HepG2 (cell line): ENCODE measurements around the gene TNFRSF6B. TPM values are rescaled to one million over a fixed set of nuclear protein-coding genes. Genes with fewer than 3 reads are reported as not detected.

Source experiments
- ATAC-seq: fragments of 200-7000 bp; cut with Tn5 transposase; 3 replicates; pipeline ENCODE4 v1.9.1; 2020; ENCODE audit warnings: mild to moderate bottlenecking, moderate library complexity
- BruUV-seq: library from RNA; stranded (reverse); fragments of 400-500 nt; replicated peaks from 2 replicates; lab custom pipeline; 2021; lab: Mats Ljungman, UMichigan
- CTCF ChIA-PET: fragments of 300-600 bp; formaldehyde crosslinking; extraction: SDS; loops from one replicate; lab custom pipeline; 2021; ENCODE audit warnings: low total read pairs, inconsistent platforms, low intra/inter-chr PET ratio; lab: Yijun Ruan, JAX
- POLR2A ChIA-PET: fragments of 350-600 bp; sonication (Branson Sonifier 250); formaldehyde crosslinking; loops from one replicate; lab custom pipeline; 2020; ENCODE audit warnings: antibody characterized with exemption, inconsistent platforms; lab: Yijun Ruan, JAX
- DNase-seq: peaks from one replicate; pipeline ENCODE4 v3.0.0-alpha.2; 2015; ENCODE audit warnings: low spot score
- FAIRE-seq: peaks from 3 replicates; lab custom pipeline; 2011; peaks lifted over from hg19 to GRCh38; lab: Jason Lieb, UNC
- H2AFZ ChIP-seq: one replicate; pipeline ENCODE4 v1.6.1; 2011; ENCODE audit warnings: low read length, inconsistent platforms
- H3K27ac ChIP-seq: fragments of 300-600 bp; 3 replicates; pipeline ENCODE4 v1.8.0; 2011; ENCODE audit warnings: mixed run types, mild to moderate bottlenecking, mixed read lengths, low read length, inconsistent platforms; ENCODE audit not compliant: insufficient read depth; ENCODE audit errors: extremely low read length
- H3K27me3 ChIP-seq, 2 experiments: fragments of 200-600 bp in 1 of 2; 2 replicates in 1 of 2; 3 replicates in 1 of 2; pipeline versions ENCODE4 v1.6.0 to v1.8.0; 2011; ENCODE audit warnings: low read length in 2 of 2, mild to moderate bottlenecking in 2 of 2, moderate library complexity in 2 of 2, inconsistent platforms in 1 of 2; ENCODE audit not compliant: insufficient read depth in 2 of 2, control insufficient read depth in 1 of 2
- H3K36me3 ChIP-seq, 2 experiments: fragments of 200-600 bp in 1 of 2; replicated peaks in 1 of 2; 2 replicates in 1 of 2; 3 replicates in 1 of 2; pipeline versions ENCODE4 v1.5.1 to v1.8.0; 2011; ENCODE audit warnings: low read length in 2 of 2, inconsistent platforms in 1 of 2; ENCODE audit not compliant: insufficient read depth in 2 of 2, control insufficient read depth in 1 of 2
- H3K4me1 ChIP-seq: 2 replicates; pipeline ENCODE4 v1.5.1; 2012; ENCODE audit warnings: low read length, inconsistent platforms; ENCODE audit not compliant: insufficient read depth
- H3K4me2 ChIP-seq: 2 replicates; pipeline ENCODE4 v1.6.0; 2011; ENCODE audit warnings: low read depth, low read length, inconsistent platforms
- H3K4me3 ChIP-seq, 3 experiments: fragments of 200-600 bp in 1 of 3; sonication (generic), shearing (Covaris generic) in 1 of 3; replicated peaks in 1 of 3; 2 replicates each; pipeline ENCODE4 v1.5.1; 2011 to 2016; ENCODE audit warnings: low read length in 3 of 3, inconsistent platforms in 2 of 3, low read depth in 2 of 3, mild to moderate bottlenecking in 2 of 3, control low read depth in 1 of 3, mixed read lengths in 1 of 3; ENCODE audit not compliant: insufficient read depth in 1 of 3
- H3K79me2 ChIP-seq: one replicate; pipeline ENCODE4 v1.6.1; 2011; ENCODE audit warnings: low read length, inconsistent platforms; ENCODE audit not compliant: insufficient read depth
- H3K9ac ChIP-seq: 2 replicates; pipeline ENCODE4 v1.6.0; 2011; ENCODE audit warnings: mild to moderate bottlenecking, low read depth, low read length, inconsistent platforms; ENCODE audit not compliant: insufficient read depth
- H3K9me3 ChIP-seq: 2 replicates; pipeline ENCODE4 v1.5.1; 2012; ENCODE audit warnings: mild to moderate bottlenecking, low read length
- H4K20me1 ChIP-seq: 2 replicates; pipeline ENCODE4 v1.6.0; 2011; ENCODE audit warnings: inconsistent platforms, mild to moderate bottlenecking, low read length, moderate library complexity; ENCODE audit not compliant: insufficient read depth
- HIVEP1 ChIP-seq: sonication (generic); formaldehyde crosslinking; IDR thresholded peaks from 2 replicates; pipeline ENCODE4 v1.4.0; 2020; ENCODE audit warnings: mild to moderate bottlenecking, missing genetic modification reagents
- HMGA1 ChIP-seq: sonication (generic); formaldehyde crosslinking; conservative IDR thresholded peaks from 2 replicates; pipeline ENCODE4 v1.4.0; 2020; ENCODE audit warnings: missing genetic modification reagents
- RORA ChIP-seq: sonication (generic); formaldehyde crosslinking; IDR thresholded peaks from 2 replicates; pipeline ENCODE4 v1.5.0; 2020; ENCODE audit warnings: mild to moderate bottlenecking, missing genetic modification reagents, moderate library complexity
- ZBTB20 ChIP-seq: sonication (generic); formaldehyde crosslinking; IDR thresholded peaks from 2 replicates; pipeline ENCODE4 v1.8.1; 2023; ENCODE audit warnings: missing genetic modification reagents, low read depth, mild to moderate bottlenecking, borderline replicate concordance
- WGBS: methylation state at CpG from one replicate; pipeline ENCODE4 v1.1.6; 2017; ENCODE audit warnings: low lambda C conversion rate; 5-methylcytosine and 5-hydroxymethylcytosine counted together
- in situ Hi-C: cut with HindIII; loops from 2 replicates; pipeline ENCODE4 v1.10.0; 2017; ENCODE audit warnings: low pct_unique_long_range_greater_than_20kb; ENCODE audit not compliant: extremely low pct_ligation_motif_present
- intact Hi-C: fragments of 100-400 bp; cut with micrococcal nuclease; formaldehyde crosslinking; loops from one replicate; pipeline ENCODE4 v1.10.0; 2022; ENCODE audit not compliant: unreplicated experiment
- polyA plus RNA-seq, 8 experiments: library from polyadenylated mRNA; depleted of rRNA in 3 of 8; stranded (reverse) in 7 of 8; unstranded in 1 of 8; fragments of >200 nt; fragmentation: Illumina TruSeq in 4 of 8; extraction: Trizol in 4 of 8; gene quantifications; 2 replicates each; pipeline versions ENCODE4 v1.2.1 to v1.2.3, GENCODE V29; 2011 to 2016; ENCODE audit warnings: low read depth in 4 of 8, missing spikeins in 1 of 8, mixed read lengths in 1 of 8; ENCODE audit not compliant: insufficient read depth in 1 of 8
- total RNA-seq, 5 experiments: library from RNA; depleted of rRNA; stranded (reverse); fragments of >200 nt; fragmentation: Illumina TruSeq; extraction: Trizol; gene quantifications; 2 replicates each; pipeline ENCODE4 v1.2.3, GENCODE V29; 2016; ENCODE audit warnings: low read depth in 1 of 5
- TF ChIP-seq, protein P1 (sequence below): sonication (generic); formaldehyde crosslinking; IDR thresholded peaks from 2 replicates; pipeline ENCODE4; 2020; ENCODE audit warnings: missing genetic modification reagents, mild to moderate bottlenecking, borderline replicate concordance
- TF ChIP-seq, protein P2 (sequence below): sonication (generic); formaldehyde crosslinking; conservative IDR thresholded peaks from 2 replicates; pipeline ENCODE4 v1.8.1; 2023; ENCODE audit warnings: missing genetic modification reagents

TNFRSF6B gene
- total and polyA plus RNA-seq, 2 of the 13 experiments (the other 11 are each of a cell fraction or from before 2014, with no cell fraction given), result 0.24 TPM; not detected in 1

DNA sequence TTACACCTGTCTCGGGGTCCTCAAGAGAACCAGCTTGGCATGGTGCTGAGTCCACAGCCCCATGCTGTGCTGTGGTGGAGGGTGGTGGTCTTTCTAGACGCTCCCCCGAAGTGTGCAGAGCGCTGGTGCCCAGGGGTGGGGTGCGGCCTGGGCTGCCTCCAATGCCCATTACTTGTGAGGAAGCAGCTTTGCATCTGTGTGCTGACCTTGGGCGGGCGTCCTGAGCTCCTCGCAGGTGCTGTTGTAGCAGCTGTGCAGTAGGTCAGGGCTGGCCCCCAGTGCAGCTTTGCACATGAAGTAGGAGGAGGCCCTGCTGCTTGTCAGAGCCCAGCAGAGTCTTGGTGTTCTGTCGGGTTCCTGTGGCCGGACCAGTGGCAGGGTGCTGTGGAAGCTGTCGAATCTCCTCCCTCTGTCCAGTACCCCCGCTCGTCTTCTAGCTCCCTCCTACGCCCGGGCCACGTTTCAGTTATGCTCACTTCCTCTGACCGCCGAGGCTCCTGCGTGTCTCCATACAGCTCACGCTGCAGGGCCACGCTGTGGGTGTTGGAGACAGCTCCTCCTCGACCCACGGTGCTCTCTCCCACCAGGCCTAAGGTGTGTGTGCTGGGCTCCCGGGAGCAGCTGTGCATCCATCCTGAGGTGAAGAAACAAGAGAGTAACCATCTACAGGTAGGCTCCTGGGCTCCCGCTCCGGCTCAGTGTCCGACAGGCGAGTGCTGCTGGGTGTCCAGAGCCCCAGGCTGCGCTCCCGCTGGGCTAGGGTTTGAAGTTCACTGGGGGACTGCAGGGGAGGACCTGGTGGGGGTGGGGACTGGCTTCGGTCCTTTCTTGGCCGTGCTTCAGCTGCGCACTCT is 34.3 kb upstream of the TNFRSF6B start (continued):
- TF ChIP-seq, protein P1, sequence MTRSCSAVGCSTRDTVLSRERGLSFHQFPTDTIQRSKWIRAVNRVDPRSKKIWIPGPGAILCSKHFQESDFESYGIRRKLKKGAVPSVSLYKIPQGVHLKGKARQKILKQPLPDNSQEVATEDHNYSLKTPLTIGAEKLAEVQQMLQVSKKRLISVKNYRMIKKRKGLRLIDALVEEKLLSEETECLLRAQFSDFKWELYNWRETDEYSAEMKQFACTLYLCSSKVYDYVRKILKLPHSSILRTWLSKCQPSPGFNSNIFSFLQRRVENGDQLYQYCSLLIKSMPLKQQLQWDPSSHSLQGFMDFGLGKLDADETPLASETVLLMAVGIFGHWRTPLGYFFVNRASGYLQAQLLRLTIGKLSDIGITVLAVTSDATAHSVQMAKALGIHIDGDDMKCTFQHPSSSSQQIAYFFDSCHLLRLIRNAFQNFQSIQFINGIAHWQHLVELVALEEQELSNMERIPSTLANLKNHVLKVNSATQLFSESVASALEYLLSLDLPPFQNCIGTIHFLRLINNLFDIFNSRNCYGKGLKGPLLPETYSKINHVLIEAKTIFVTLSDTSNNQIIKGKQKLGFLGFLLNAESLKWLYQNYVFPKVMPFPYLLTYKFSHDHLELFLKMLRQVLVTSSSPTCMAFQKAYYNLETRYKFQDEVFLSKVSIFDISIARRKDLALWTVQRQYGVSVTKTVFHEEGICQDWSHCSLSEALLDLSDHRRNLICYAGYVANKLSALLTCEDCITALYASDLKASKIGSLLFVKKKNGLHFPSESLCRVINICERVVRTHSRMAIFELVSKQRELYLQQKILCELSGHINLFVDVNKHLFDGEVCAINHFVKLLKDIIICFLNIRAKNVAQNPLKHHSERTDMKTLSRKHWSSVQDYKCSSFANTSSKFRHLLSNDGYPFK (CRISPR knock-in tag), result no peak
- TF ChIP-seq, protein P2, sequence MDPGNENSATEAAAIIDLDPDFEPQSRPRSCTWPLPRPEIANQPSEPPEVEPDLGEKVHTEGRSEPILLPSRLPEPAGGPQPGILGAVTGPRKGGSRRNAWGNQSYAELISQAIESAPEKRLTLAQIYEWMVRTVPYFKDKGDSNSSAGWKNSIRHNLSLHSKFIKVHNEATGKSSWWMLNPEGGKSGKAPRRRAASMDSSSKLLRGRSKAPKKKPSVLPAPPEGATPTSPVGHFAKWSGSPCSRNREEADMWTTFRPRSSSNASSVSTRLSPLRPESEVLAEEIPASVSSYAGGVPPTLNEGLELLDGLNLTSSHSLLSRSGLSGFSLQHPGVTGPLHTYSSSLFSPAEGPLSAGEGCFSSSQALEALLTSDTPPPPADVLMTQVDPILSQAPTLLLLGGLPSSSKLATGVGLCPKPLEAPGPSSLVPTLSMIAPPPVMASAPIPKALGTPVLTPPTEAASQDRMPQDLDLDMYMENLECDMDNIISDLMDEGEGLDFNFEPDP, result no peak
- TF ChIP-seq HMGA1 (no peak), ZBTB20 (CRISPR knock-in tag) (no peak)
- TF ChIP-seq, all 625 proteins: peak for 0

DNA sequence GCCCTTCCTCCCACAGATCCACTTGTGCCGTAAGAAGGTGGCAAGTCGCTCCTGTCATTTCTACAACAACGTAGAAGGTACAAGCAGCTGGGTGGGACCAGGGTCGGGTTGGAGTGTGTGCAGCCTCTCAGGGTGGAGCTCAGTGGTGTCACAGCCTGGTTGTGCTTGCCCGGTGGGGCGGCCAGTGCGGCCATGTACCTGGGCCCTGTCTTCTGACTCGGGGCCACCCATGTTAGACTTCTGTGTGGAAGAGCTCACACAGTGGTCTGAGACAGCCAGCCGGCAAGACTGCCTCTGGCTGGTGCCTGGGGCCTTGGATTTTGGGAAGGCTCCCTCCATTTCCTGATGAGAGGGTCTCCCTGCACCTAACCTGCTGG is 33.7 kb upstream of the TNFRSF6B start:
- Histone ChIP-seq H3K79me2 (peaks cover 17% of the 10 kb centered on the region), H3K9ac (no peak overlapping the region), H3K27ac (no peak overlapping the region), H3K27me3 (no peaks in the 10 kb centered on the region; a peak in 1 of 5 replicates), H3K9me3 (no peaks in the 10 kb centered on the region), H3K4me3 (no peak overlapping the region), H4K20me1 (no peaks in the 10 kb centered on the region), H3K4me1 (peaks cover 20% of the 10 kb centered on the region), H3K36me3 (peaks cover 33 to 53% of the 10 kb centered on the region in 2 experiments), H2AFZ (no peak overlapping the region), H3K4me2 (no peak overlapping the region)
- WGBS, result 97% methylated on average over 8 of the region's 9 CpGs
- ChIA-PET POLR2A (no interaction called here), CTCF (no interaction called here)
- no TSS peak for BruUV-seq
- DNase-seq (no peak), FAIRE-seq (no peak), ATAC-seq (no peak)
- intact Hi-C loops, result no loop called here
- in situ Hi-C loops, result no loop called here
- TF ChIP-seq HIVEP1 (0 out of 2 replicates have a peak, but pooled peaks have one; percentile 10), RORA (CRISPR knock-in tag) (no peak)
